Ramos (cell line): ENCODE measurements around the gene TAS2R20.

Experiments
- in situ Hi-C: fragments of 300-500 bp; cut with MboI; formaldehyde crosslinking; loops from one replicate; pipeline ENCODE4 v1.14.3; 2022; ENCODE audit warnings: low sequenced_read_pairs; ENCODE audit not compliant: unreplicated experiment

The TAS2R20 gene

GRCh38 chr12:10965476-10965875 is 32.6 kb downstream of the TAS2R20 start:
- in situ Hi-C loops: no loop called here

GRCh38 chr12:10960211-10960610 is 37.9 kb downstream of the TAS2R20 start:
- in situ Hi-C loops: no loop called here

GRCh38 chr12:10959804-10960203 is 38.3 kb downstream of the TAS2R20 start:
- in situ Hi-C loops: no loop called here

GRCh38 chr12:10957741-10958140 is 40.4 kb downstream of the TAS2R20 start:
- in situ Hi-C loops: no loop called here

- in situ Hi-C loops: no loop called here
These were observed 42.0 kb downstream of the TAS2R20 start for GRCh38 chr12:10956085-10956484.

- in situ Hi-C loops: no loop called here
These were observed 45.5 kb downstream of the TAS2R20 start for GRCh38 chr12:10952645-10953044.
